Stimulated activated CD8-positive, alpha-beta memory T cell treated with anti-CD3 and anti-CD28 coated beads, Interleukin-7, amount 100 ng/mL, for 48 hours (primary cell): Measurements from ENCODE around the gene PRPF8.
A peak's percentile ranks its signal among the peaks of the same experiment; 100 is the strongest.

Experiments
- DNase-seq, 2 donors: peaks; one replicate each; pipeline ENCODE4 v3.0.0-alpha.2; 2020; ENCODE audit warnings: low read depth in 1 of 2; ENCODE audit errors: extremely low read depth in 1 of 2

PRPF8 gene

DNA sequence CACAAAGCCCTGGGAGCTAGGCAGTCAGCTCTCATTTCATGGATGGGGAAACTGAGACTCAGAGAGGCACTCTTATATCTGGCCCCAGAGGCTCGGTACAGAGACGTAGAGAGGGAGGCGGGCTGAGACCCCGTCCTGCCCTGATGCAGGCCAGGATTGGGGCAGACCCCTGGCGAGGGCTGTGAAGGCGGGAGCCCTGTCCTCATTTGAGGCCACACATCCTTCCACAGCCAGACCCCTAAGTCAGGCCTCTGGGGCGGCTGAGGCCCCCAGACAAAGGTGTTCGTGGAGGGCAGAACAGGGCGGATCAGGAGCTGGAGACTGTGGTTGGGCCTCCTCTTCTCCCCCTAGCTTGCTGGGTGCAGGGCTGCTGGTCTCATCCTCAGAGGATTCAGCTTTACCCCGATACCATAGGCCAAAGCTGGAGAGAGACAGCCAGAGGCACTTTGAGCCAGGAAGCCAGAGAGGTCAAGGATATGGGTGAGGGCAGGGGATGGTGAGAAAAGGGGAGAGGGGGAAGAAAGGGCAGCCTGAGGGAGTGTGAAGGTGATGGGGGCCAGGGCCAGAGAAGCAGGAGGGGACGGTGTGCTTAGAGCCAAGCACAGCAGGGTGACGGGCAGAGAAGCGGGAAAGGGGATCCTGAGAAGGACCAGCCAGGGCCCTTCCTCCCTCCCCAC is 38.3 kb downstream of the PRPF8 start:
- DNase-seq = no peak

DNA sequence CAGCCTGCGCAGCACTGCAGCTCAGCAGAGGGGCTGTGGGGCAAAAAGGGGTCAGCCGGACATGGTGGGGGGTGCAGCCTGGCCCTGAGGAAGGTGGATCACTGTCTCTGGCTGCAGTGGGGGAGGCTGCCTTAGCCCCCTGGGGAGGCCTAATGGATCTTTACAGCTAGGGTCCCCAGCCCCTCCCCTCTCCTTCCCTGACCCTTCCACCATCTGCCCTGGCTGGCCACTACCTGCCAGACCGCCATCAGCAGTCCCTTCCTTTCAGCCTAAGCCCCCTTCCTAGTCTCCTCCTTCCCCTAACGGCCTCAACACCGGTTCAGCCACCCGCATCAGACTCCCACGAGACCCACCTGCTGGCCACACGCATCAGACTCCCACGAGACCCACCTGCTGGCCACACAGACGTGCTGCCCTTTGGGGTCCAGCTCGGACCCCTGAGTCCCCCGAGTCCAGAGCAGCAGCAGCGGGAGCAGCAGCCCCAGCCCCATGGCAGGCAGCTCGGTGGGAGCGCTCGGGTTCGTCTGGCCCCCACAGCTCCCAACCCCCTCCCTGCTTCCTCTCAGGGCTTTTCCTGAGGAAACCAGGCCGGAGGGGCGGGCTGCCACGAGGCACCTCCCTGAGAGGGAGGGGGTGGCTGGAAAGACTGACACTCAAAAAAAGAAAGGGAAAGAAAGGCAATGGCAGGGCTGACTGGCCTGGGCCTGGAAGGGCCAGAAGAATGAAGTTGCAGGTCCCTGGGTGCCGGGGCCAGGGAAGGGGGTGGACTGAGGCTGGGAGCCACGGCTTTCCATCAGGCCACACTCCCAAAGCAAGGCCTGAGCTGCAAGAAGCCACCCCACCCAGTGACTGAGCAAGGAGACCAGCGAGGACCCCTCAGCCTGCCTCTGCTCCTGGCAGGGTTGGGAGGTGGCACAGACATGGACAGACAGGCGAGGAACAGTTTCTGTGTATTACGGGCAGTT is 39.2 kb downstream of the PRPF8 start, which contains the start of gene SCARF1:
Gene SCARF1, minus strand, starts transcription at position 526 of the 965 bp plus-strand sequence. Its CDS starts 35 bp downstream, at position 491.
- DNase-seq = no peak

GRCh38 chr17:1644493-1645206 is 40.0 kb downstream of the PRPF8 start:
- peak; percentile 41 to 48 for DNase-seq

- DNase-seq = no peak
Observed at GRCh38 chr17:1643999-1644492, 40.6 kb downstream of the PRPF8 start.

DNA sequence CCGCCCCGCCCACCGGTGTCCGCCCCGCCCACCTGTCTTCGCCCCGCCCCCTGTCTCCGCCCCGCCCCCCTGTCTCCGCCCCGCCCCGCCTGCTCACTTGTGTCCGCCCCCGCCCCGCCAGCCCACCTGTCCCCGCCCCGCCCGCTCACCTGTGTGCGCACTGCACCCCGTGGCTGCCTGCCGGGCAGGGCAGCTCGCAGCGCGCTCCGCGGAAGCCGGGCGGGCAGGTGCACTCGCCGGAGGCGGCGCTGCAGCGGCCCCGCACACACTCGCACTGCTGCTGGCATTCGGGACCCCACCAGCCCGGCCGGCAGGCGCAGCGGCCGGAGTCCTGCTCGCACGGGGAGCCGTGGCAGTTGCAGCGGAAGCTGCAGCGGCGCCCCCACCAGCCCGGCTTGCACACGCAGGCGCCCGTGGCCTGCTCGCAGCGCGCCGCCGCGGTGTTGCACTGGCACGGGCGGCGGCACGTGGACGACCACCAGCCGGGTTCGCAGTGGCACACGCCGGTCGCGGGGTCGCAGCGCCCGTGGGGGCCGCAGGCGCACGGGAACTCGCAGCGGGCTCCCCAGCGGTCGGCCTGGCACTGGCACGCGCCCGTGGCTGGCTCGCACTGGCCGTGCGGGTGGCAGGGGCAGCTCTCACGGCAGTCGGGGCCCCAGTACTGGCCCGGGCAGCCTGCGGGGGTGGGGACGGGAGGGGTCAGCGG is 41.2 kb downstream of the PRPF8 start:
- DNase-seq = no peak

- DNase-seq = no peak
Observed at GRCh38 chr17:1641065-1641403, 43.6 kb downstream of the PRPF8 start.

DNA sequence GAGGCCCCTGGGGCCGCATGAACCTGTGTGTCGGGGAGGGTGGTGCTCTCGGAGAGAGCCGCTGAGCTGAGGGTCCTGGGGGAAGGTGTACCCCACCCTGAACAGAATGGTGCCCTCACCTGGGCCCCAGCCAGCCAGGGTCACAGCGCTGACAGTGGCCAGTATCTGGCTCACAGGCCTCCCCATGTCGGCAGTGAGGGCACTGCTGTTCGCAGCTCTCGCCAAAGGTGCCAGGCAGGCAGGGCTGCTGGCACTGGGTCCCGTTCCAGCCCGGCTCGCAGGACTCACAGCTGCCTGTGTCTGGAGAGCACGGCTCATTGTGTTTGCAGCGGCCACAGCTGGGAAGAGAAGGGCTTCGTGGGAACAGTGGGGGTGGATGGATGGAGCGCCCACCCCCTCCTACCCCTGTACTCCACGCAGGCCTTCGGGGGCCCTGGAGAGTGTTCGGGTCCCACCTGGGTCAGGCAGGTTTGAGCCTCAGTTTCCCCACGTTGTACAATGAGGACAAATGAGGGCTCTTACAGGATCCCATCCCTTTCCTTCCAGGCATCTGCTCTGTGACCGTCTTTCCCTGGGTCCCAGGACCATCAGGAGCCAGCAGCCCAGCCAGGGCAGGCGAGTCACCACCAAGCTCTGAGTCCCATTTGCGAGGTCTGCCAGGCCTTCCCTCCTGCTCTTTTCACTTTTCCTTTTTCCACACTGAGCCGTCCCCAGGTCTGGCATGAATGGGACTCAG is 44.2 kb downstream of the PRPF8 start:
- DNase-seq = no peak

GRCh38 chr17:1639549-1640180 is 45.0 kb downstream of the PRPF8 start:
- DNase-seq = no peak

- no peak for DNase-seq
Observed at GRCh38 chr17:1638624-1639300, 45.9 kb downstream of the PRPF8 start.

DNA sequence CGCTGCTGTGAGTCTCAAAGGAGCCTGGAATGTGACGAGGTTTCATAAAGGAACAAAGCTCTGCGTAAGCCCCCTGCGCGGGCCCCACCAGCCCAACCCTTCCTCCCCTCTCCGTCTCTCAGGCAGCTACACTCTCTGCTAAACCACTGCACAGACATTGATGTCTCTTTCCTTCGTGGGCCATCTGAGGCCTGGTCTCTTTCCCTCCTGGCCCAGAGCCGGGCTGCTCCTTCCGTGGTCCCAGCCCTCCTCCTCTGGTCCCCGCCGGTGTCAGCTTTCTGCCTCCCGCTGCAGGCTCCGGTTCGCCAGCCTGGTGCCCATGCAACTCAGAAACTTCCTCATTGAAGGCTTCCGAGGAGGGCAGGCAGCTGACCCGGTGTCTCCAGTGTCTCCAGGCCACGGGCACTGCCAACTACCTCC is 46.5 kb downstream of the PRPF8 start:
- no peak for DNase-seq

GRCh38 chr17:1636732-1637285 is 47.9 kb downstream of the PRPF8 start:
- DNase-seq = no peak

GRCh38 chr17:1635675-1636465 is 48.8 kb downstream of the PRPF8 start:
- DNase-seq = no peak

- DNase-seq = no peak
Observed at GRCh38 chr17:1634841-1635650, 49.6 kb downstream of the PRPF8 start.

DNA sequence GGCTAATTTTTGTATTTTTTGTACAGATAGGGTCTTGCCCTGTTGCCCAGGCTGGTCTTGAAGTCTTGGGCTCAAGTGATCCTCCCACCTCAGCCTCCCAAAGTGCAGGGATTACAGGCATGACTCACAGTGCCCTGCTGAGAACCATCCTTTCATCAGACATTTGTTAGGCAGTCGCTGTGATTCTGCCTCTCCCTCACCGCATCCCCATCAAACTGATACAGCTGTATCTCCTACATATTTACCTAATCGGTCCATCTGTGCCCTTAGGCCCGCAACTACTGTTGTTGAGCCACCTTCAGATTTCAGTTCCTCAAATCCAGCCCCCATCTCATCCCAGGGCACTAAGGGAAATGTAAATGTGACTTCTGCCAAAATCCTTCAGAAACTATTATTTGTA is 54.0 kb downstream of the PRPF8 start:
- DNase-seq = no peak

DNA sequence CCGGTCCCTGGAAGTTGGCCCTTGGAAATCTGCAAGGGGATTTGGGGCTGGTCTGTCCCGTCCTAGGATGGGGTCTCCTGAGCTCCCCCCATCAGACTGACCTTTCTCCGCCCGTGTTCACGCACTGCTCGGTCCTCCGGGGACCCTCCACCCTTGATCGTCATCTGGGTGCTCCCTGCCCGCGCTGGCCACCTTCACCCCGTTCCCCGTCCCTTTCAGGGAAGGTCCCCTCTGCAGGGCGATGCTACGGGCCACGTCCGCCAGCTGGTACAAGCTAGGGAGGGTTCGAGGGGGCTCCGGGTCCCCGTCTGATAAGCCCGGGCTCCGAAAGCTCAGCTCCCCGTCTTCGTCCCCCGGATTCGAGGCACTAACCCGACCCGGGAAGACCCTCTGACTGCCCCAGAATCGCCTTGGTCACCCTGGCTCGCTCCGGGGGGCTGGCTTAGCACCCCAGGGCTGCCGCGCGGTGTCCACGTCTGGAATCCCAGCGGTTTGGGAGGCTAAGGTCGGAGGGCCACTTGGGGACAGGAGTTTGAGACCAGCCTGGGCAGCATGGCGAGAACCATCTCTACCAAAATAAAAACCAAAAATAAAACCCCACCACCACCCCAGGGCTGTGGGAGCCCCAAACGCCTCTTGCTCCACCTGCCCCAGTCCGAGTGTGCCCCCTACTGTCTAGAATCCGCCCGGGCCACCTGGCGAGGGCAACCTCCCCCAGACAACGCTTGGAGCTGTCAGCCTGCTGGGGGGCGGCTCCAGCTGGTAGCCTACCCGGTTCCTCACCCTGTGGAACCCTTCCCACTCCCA is 55.0 kb downstream of the PRPF8 start:
- DNase-seq = peak; percentile 65 to 79

- peak; percentile 82 for DNase-seq
Observed at GRCh38 chr17:1628856-1629503, 55.7 kb downstream of the PRPF8 start.
